B cell (primary cell): ENCODE results near the gene WFDC10B. TPM values are rescaled to one million over a fixed set of nuclear protein-coding genes. Genes with fewer than 3 reads are reported as not detected.
"Not testable (repeated sequence)": the region's sequence is repeated elsewhere in the genome, so short reads cannot be mapped to it uniquely, and the experiment has no call there.

Source experiments
- ATAC-seq: fragments of 200-7000 bp; cut with Tn5 transposase; one replicate; pipeline ENCODE4 v1.10.0; 2021; ENCODE audit warnings: low read depth, mild to moderate bottlenecking, moderate number of reproducible peaks, moderate library complexity
- CTCF ChIA-PET: fragments of 350-600 bp; sonication (Branson Sonifier 250); formaldehyde crosslinking; loops from one replicate; lab custom pipeline; 2021; ENCODE audit warnings: antibody characterized with exemption, inconsistent platforms; lab: Charles Lee
- POLR2A ChIA-PET: fragments of 350-600 bp; sonication (Branson Sonifier 250); formaldehyde crosslinking; loops from one replicate; lab custom pipeline; 2021; ENCODE audit warnings: antibody characterized with exemption; lab: Charles Lee
- DNase-seq: peaks from one replicate; pipeline ENCODE4 v3.0.0; 2013
- H2AFZ ChIP-seq: 2 replicates; pipeline ENCODE4 v1.6.1; 2012; ENCODE audit warnings: mild to moderate bottlenecking, low read depth, low read length; ENCODE audit not compliant: insufficient read depth, poor library complexity, severe bottlenecking
- H3K27ac ChIP-seq, 2 donors: 1 replicate in 1 of 2; 2 replicates in 1 of 2; pipeline ENCODE4 v1.5.1; 2012 to 2013; ENCODE audit warnings: low read length in 2 of 2, mild to moderate bottlenecking in 2 of 2, moderate library complexity in 1 of 2
- H3K27me3 ChIP-seq, 4 experiments: fragments of 200-600 bp in 1 of 4; sonication (generic) in 1 of 4; replicated peaks in 1 of 4; 1 replicate in 2 of 4; 2 replicates in 2 of 4; pipeline versions ENCODE4 v1.6.1 to v1.7.0; 2013 to 2016; ENCODE audit warnings: low read length in 3 of 4, mild to moderate bottlenecking in 2 of 4, mixed read lengths in 1 of 4, moderate library complexity in 1 of 4; ENCODE audit not compliant: insufficient read depth in 4 of 4, control insufficient read depth in 3 of 4; ENCODE audit errors: control extremely low read depth in 1 of 4
- H3K36me3 ChIP-seq, 2 experiments: replicated peaks in 1 of 2; 1 replicate in 1 of 2; 2 replicates in 1 of 2; pipeline versions ENCODE4 v1.6.1 to v1.7.1; 2013; ENCODE audit warnings: low read length in 1 of 2; ENCODE audit not compliant: insufficient read depth in 2 of 2, control insufficient read depth in 1 of 2; ENCODE audit errors: control extremely low read depth in 1 of 2, extremely low read depth in 1 of 2
- H3K4me1 ChIP-seq, 2 donors: fragments of 200-600 bp in 1 of 2; sonication (generic) in 1 of 2; 1 replicate in 1 of 2; 2 replicates in 1 of 2; pipeline versions ENCODE4 v1.5.1 to v1.6.1; 2013 to 2017; ENCODE audit warnings: low read length in 2 of 2; ENCODE audit not compliant: control insufficient read depth in 2 of 2, insufficient read depth in 2 of 2
- H3K4me2 ChIP-seq: replicated peaks from 2 replicates; pipeline ENCODE3; 2012; ENCODE audit warnings: mild to moderate bottlenecking, low read depth, low read length; ENCODE audit not compliant: poor library complexity, severe bottlenecking
- H3K4me3 ChIP-seq, 5 experiments: fragments of 200-600 bp in 1 of 5; sonication (generic) in 1 of 5; 1 replicate in 3 of 5; 2 replicates in 2 of 5; pipeline versions ENCODE4 v1.5.1 to v1.7.0; 2011 to 2016; ENCODE audit warnings: low read length in 4 of 5, mild to moderate bottlenecking in 4 of 5, low read depth in 2 of 5, control low read depth in 1 of 5, moderate library complexity in 1 of 5; ENCODE audit not compliant: insufficient read depth in 1 of 5; ENCODE audit errors: control extremely low read depth in 1 of 5, extremely low read depth in 1 of 5
- H3K79me2 ChIP-seq: fragments of 200-600 bp; sonication (generic); one replicate; pipeline ENCODE4 v1.6.0; 2016; ENCODE audit warnings: low read length; ENCODE audit not compliant: control insufficient read depth, insufficient read depth
- H3K9ac ChIP-seq: fragments of 200-600 bp; sonication (generic); 2 replicates; pipeline ENCODE4 v1.6.1; 2017; ENCODE audit warnings: mild to moderate bottlenecking, low read length, moderate library complexity
- H3K9me3 ChIP-seq, 3 donors: one replicate each; pipeline versions ENCODE4 v1.6.1 to v1.7.1; 2013; ENCODE audit warnings: low read length in 2 of 3; ENCODE audit not compliant: control insufficient read depth in 2 of 3, insufficient read depth in 1 of 3; ENCODE audit errors: control extremely low read depth in 1 of 3
- H4K20me1 ChIP-seq: 2 replicates; pipeline ENCODE4 v1.6.0; 2012; ENCODE audit warnings: mild to moderate bottlenecking, low read length; ENCODE audit not compliant: insufficient read depth, control insufficient read depth, poor library complexity, severe bottlenecking
- H3K27ac Mint-ChIP-seq: one replicate; pipeline ENCODE4 v1.8.0; 2021; ENCODE audit warnings: mixed read lengths
- H3K27me3 Mint-ChIP-seq: one replicate; pipeline ENCODE4 v1.8.0; 2021; ENCODE audit warnings: mixed read lengths
- H3K4me1 Mint-ChIP-seq: one replicate; pipeline ENCODE4 v1.8.0; 2021; ENCODE audit warnings: mixed read lengths
- H3K4me3 Mint-ChIP-seq: one replicate; pipeline ENCODE4 v1.8.0; 2021; ENCODE audit warnings: mixed read lengths
- H3K9me3 Mint-ChIP-seq: one replicate; pipeline ENCODE4 v1.8.0; 2022; ENCODE audit warnings: mixed read lengths; ENCODE audit not compliant: insufficient read depth
- CTCF ChIP-seq: fragments of 200-600 bp; IDR thresholded peaks from one replicate; pipeline ENCODE4 v1.8.0; 2022; ENCODE audit warnings: antibody characterized with exemption, mild to moderate bottlenecking
- EZH2 ChIP-seq: IDR thresholded peaks from 2 replicates; pipeline ENCODE4 v1.6.1; 2012; ENCODE audit warnings: borderline replicate concordance, low read depth, mild to moderate bottlenecking, moderate library complexity, low read length; ENCODE audit not compliant: insufficient read depth, poor library complexity, severe bottlenecking
- WGBS: methylation state at CpG from one replicate; pipeline ENCODE4 v1.1.5; 2013; ENCODE audit warnings: missing lambda C conversion rate; ENCODE audit not compliant: insufficient coverage; 5-methylcytosine and 5-hydroxymethylcytosine counted together
- intact Hi-C: fragments of 100-400 bp; cut with micrococcal nuclease; formaldehyde crosslinking; loops from one replicate; pipeline ENCODE4 v1.10.0; 2022
- polyA plus RNA-seq: library from polyadenylated mRNA; depleted of rRNA; stranded (reverse); fragments of >200 nt; gene quantifications from 2 replicates; pipeline ENCODE4 v1.2.3, GENCODE V29; 2012
- total RNA-seq, 2 donors: library from RNA; stranded (reverse); fragments of 120-200 nt in 1 of 2; gene quantifications; 1 replicate in 1 of 2; 2 replicates in 1 of 2; pipeline versions ENCODE4 v1.2.3 to v1.2.4, GENCODE V29; 2013 to 2022

Gene WFDC10B
- total and polyA plus RNA-seq, 2 donors (not counting 1 experiment from before 2014, with no cell fraction given): not detected

- Histone ChIP-seq H3K4me1 (peaks cover 0 to 1% of the 10 kb centered on the region in 2 donors), H3K4me3 (no peak overlapping the region), H3K36me3 (no peaks in the 10 kb centered on the region), H3K9ac (no peak overlapping the region), H4K20me1 (no peaks in the 10 kb centered on the region), H2AFZ (no peak overlapping the region), H3K27me3 (peaks cover 0 to 5% (median 0%) of the 10 kb centered on the region in 4 experiments), H3K27ac (no peak overlapping the region), H3K4me2 (no peak overlapping the region), H3K79me2 (no peaks in the 10 kb centered on the region), H3K9me3 (peaks cover 0 to 2% (median 0%) of the 10 kb centered on the region in 3 donors)
- intact Hi-C loops: no loop called here
- ChIA-PET POLR2A (no interaction called here), CTCF (no interaction called here)
- DNase-seq (no peak), ATAC-seq (no peak)
- H3K9me3 Mint-ChIP-seq: no peaks in the 10 kb centered on the region
- H3K4me3 Mint-ChIP-seq: no peak overlapping the region
- H3K27ac Mint-ChIP-seq: no peak overlapping the region
- no CpG with 5 or more reads among the region's 2 CpGs for WGBS
- TF ChIP-seq CTCF: no peak
- no peak for TF ChIP-seq EZH2
- peaks cover 31% of the 10 kb centered on the region for H3K27me3 Mint-ChIP-seq
- peaks cover 2% of the 10 kb centered on the region for H3K4me1 Mint-ChIP-seq
Measured at GRCh38 chr20:45695496-45695895, 9.3 kb downstream of the WFDC10B start.

GRCh38 chr20:45693346-45693745 lies 11.5 kb downstream of the WFDC10B start:
- not testable (repeated sequence) for H3K9me3 ChIP-seq

More at GRCh38 chr20:45693346-45693745, 11.5 kb downstream of the WFDC10B start:
- WGBS: 94% methylated on average over 10 of the region's 12 CpGs
- H3K27ac Mint-ChIP-seq, H3K27me3 ChIP-seq, H3K27ac ChIP-seq, ATAC-seq, H3K4me1 Mint-ChIP-seq, H3K4me3 Mint-ChIP-seq, POLR2A ChIA-PET, DNase-seq, H2AFZ ChIP-seq, H3K4me3 ChIP-seq, H4K20me1 ChIP-seq, H3K4me1 ChIP-seq, H3K79me2 ChIP-seq, H3K9me3 Mint-ChIP-seq, CTCF ChIA-PET, H3K4me2 ChIP-seq, H3K9ac ChIP-seq, H3K36me3 ChIP-seq, intact Hi-C loops: not testable (repeated sequence)
- peaks cover 31% of the 10 kb centered on the region for H3K27me3 Mint-ChIP-seq
